Fibroblast of lung (primary cell): Measurements from ENCODE around the gene TMEM140. TPM values are rescaled to one million over a fixed set of nuclear protein-coding genes. Genes with fewer than 3 reads are reported as not detected.
A peak's percentile ranks its signal among the peaks of the same experiment; 100 is the strongest.

Experiments
- DNase-seq, 2 donors: peaks; one replicate each; pipeline versions ENCODE4 v3.0.0 to v3.0.0-alpha.2; 2010; ENCODE audit warnings: low read depth in 2 of 2
- H2AFZ ChIP-seq: 2 replicates; pipeline ENCODE4 v1.5.1; 2012; ENCODE audit warnings: low read length, control low read depth, inconsistent platforms
- H3K27ac ChIP-seq: 2 replicates; pipeline ENCODE4 v1.5.1; 2011; ENCODE audit warnings: low read length, control low read depth; ENCODE audit not compliant: insufficient read depth
- H3K27me3 ChIP-seq: 2 replicates; pipeline ENCODE4 v1.5.1; 2011; ENCODE audit warnings: mild to moderate bottlenecking, low read length; ENCODE audit not compliant: control insufficient read depth, insufficient read depth
- H3K36me3 ChIP-seq: 2 replicates; pipeline ENCODE4 v1.5.1; 2011; ENCODE audit warnings: low read length; ENCODE audit not compliant: control insufficient read depth, insufficient read depth
- H3K4me1 ChIP-seq: 2 replicates; pipeline ENCODE4 v1.5.1; 2011; ENCODE audit warnings: low read length; ENCODE audit not compliant: control insufficient read depth, insufficient read depth; ENCODE audit errors: extremely low read depth
- H3K4me2 ChIP-seq: 2 replicates; pipeline ENCODE4 v1.5.1; 2011; ENCODE audit warnings: low read length, control low read depth; ENCODE audit not compliant: insufficient read depth; ENCODE audit errors: extremely low read depth
- H3K4me3 ChIP-seq, 4 experiments: fragments of 200-600 bp in 1 of 4; sonication (generic) in 1 of 4; replicated peaks in 1 of 4; 2 replicates each; pipeline ENCODE4 v1.5.1; 2011 to 2016; ENCODE audit warnings: low read length in 4 of 4, low read depth in 3 of 4, mild to moderate bottlenecking in 3 of 4, control low read depth in 2 of 4, inconsistent platforms in 1 of 4, mixed read lengths in 1 of 4; ENCODE audit not compliant: insufficient read depth in 1 of 4; ENCODE audit errors: control extremely low read depth in 1 of 4
- H3K79me2 ChIP-seq: 2 replicates; pipeline ENCODE4 v1.5.1; 2012; ENCODE audit warnings: mild to moderate bottlenecking, low read length, inconsistent platforms; ENCODE audit not compliant: control insufficient read depth, insufficient read depth
- H3K9ac ChIP-seq: 2 replicates; pipeline ENCODE4 v1.5.1; 2011; ENCODE audit warnings: mild to moderate bottlenecking, low read length, control low read depth; ENCODE audit not compliant: insufficient read depth
- H3K9me3 ChIP-seq: 2 replicates; pipeline ENCODE4 v1.5.1; 2012; ENCODE audit warnings: low read depth, low read length; ENCODE audit not compliant: control insufficient read depth, insufficient read depth
- H4K20me1 ChIP-seq: 2 replicates; pipeline ENCODE4 v1.5.1; 2011; ENCODE audit warnings: low read length; ENCODE audit not compliant: control insufficient read depth, insufficient read depth; ENCODE audit errors: extremely low read depth
- EZH2 ChIP-seq: IDR thresholded peaks from 2 replicates; pipeline ENCODE4 v1.5.1; 2012; ENCODE audit warnings: low read length, control low read depth, mild to moderate bottlenecking; ENCODE audit errors: missing control alignments
- polyA minus RNA-seq: library from RNA; depleted of rRNA, polyadenylated mRNA; stranded (reverse); fragments of >200 nt; gene quantifications from 2 replicates; pipeline ENCODE4 v1.2.3, GENCODE V29; 2011; ENCODE audit warnings: low replicate concordance
- polyA plus RNA-seq, 2 donors: library from polyadenylated mRNA; depleted of rRNA in 1 of 2; stranded (reverse) in 1 of 2; unstranded in 1 of 2; fragments of >200 nt; gene quantifications; 2 replicates each; pipeline ENCODE4 v1.2.1, GENCODE V29; 2011 to 2012; ENCODE audit warnings: missing spikeins in 1 of 2
- total RNA-seq: library from RNA; depleted of rRNA; stranded (reverse); fragments of >200 nt; gene quantifications from 2 replicates; pipeline ENCODE4 v1.2.1, GENCODE V29; 2014
- TF ChIP-seq, protein P1 (sequence below), 2 donors: IDR thresholded peaks in 1 of 2; conservative IDR thresholded peaks in 1 of 2; 1 replicate in 1 of 2; 2 replicates in 1 of 2; pipeline ENCODE4 v1.5.1; 2011 to 2012; ENCODE audit warnings: low read length in 2 of 2, control low read depth in 1 of 2, inconsistent platforms in 1 of 2, low read depth in 1 of 2, mild to moderate bottlenecking in 1 of 2

Gene TMEM140
- total RNA-seq (13.1 and 29.7 TPM in 2 replicates), polyA plus RNA-seq (5.1 and 8.7 TPM in 2 replicates), polyA minus RNA-seq (6.9 and 7.1 TPM in 2 replicates)
- polyA plus RNA-seq (2012): 11.9 and 14.9 TPM in 2 replicates

DNA sequence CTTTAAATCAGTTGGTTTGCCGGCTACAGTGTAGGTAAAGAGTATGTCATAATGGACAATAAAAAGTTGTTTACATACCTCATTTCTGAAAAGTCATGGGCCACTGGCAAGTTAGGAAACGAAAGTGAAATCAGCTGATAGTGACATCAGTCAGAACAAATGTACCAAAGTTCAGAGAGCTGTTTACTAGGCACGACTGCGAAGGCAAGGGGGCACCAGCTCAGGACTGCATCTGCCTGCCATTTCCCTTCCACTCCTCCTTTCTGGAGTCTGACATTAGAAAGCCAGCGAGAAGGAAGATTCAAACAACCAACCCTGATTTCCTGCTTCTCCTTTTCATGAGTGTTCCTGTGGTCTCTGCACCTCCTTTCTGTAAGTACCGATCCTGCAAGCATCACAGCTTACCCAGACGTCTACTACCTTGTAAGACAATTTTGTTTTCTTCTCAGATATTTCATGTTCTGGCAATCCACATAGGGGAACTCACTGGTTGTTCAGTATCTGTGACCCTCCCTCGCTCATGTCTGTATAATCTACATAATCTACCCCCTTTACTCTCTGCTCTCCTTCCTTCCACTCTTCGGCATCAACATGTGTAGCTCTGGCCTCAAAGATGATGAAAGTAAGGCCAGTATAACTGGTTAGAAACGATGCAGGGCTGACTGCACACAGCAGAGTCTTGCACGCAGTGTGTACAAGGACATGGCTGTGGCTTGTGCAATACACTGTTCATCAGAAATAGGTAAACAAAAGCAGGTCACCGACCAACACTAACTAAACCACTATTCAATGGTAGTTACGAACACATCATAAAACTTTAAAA lies at the start of gene TMEM140:
Gene TMEM140 (plus strand): TSS at position 174 of the 823 bp plus-strand sequence. CDS start 16,370 bp downstream, outside the sequence.
- H3K36me3 ChIP-seq: no peaks in the 10 kb centered on the region
- peak within 1 kb of the TSS; percentile 90 for H3K27ac ChIP-seq
- DNase-seq: peak in 1 of 2 donors; percentile 86
- no peaks in the 10 kb centered on the region for H3K27me3 ChIP-seq
- no peaks in the 10 kb centered on the region for H3K4me1 ChIP-seq
- no peaks in the 10 kb centered on the region for H3K79me2 ChIP-seq
- H3K4me2 ChIP-seq: peak within 1 kb of the TSS; percentile 92
- H3K4me3 ChIP-seq: peak within 1 kb of the TSS; percentile 14 to 64 (median 44)
- no peaks in the 10 kb centered on the region for H4K20me1 ChIP-seq
- TF ChIP-seq, protein P1, sequence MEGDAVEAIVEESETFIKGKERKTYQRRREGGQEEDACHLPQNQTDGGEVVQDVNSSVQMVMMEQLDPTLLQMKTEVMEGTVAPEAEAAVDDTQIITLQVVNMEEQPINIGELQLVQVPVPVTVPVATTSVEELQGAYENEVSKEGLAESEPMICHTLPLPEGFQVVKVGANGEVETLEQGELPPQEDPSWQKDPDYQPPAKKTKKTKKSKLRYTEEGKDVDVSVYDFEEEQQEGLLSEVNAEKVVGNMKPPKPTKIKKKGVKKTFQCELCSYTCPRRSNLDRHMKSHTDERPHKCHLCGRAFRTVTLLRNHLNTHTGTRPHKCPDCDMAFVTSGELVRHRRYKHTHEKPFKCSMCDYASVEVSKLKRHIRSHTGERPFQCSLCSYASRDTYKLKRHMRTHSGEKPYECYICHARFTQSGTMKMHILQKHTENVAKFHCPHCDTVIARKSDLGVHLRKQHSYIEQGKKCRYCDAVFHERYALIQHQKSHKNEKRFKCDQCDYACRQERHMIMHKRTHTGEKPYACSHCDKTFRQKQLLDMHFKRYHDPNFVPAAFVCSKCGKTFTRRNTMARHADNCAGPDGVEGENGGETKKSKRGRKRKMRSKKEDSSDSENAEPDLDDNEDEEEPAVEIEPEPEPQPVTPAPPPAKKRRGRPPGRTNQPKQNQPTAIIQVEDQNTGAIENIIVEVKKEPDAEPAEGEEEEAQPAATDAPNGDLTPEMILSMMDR (conservative IDR thresholded peaks at IDR 0.05 in 1 of 2, IDR thresholded peaks at IDR 0.05 in 1 of 2; ENCODE audit: low read depth in 1 of 2, low read length in 2 of 2): peak; percentile 5 to 10
- no peak for TF ChIP-seq EZH2
- H3K9me3 ChIP-seq: no peaks in the 10 kb centered on the region
- peak within 1 kb of the TSS; percentile 58 for H2AFZ ChIP-seq
- peak within 1 kb of the TSS; percentile 64 for H3K9ac ChIP-seq

DNA sequence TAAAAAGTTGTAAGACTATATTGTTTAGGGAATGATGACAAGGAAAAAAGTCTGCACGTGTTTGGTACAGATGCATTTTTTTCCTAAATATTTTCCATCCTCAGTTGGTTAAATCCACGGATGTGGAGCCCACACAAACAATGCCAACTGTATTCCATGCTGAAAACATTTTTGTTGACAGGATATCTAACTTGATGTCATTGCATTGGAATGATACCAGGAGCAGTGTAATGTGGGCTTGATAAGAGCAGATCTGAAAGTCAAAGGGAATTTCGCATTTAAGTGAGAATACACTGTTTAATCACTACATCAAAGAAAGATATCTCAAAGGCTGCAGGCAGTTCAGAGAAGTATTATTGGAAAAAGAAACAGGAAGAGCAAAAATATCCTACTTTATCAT lies 49.5 kb upstream of the TMEM140 start:
- H4K20me1 ChIP-seq: no peaks in the 10 kb centered on the region
- TF ChIP-seq, protein P1 (conservative IDR thresholded peaks at IDR 0.05 in 1 of 2, IDR thresholded peaks at IDR 0.05 in 1 of 2; ENCODE audit: low read depth in 1 of 2, low read length in 2 of 2): no peak
- no peak for TF ChIP-seq EZH2

DNA sequence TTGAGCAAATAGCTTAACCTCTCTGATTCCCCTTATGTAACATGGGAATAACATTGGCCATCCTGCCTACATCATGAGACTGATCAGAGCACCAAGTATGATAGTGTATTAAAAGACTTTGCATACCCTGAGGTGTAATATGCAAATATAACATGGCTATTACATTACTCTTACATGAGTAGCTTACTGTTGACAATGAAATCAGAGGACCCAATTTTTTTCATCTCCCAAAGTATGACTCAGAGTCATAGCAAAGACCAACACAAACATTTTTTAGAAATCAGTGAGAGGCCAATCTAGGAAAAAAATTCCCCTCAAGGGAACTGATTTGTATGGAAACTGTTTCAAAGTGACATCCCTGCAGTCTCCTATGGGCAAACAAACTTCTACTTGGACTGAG lies 47.0 kb upstream of the TMEM140 start:
- Histone ChIP-seq H3K4me1 (no peaks in the 10 kb centered on the region), H2AFZ (no peak overlapping the region), H3K27me3 (no peaks in the 10 kb centered on the region), H3K27ac (no peak overlapping the region), H4K20me1 (no peaks in the 10 kb centered on the region), H3K9me3 (no peaks in the 10 kb centered on the region), H3K79me2 (no peaks in the 10 kb centered on the region), H3K4me2 (no peak overlapping the region), H3K4me3 (no peak overlapping the region), H3K36me3 (no peaks in the 10 kb centered on the region), H3K9ac (no peak overlapping the region)
- TF ChIP-seq EZH2: no peak
- TF ChIP-seq, protein P1 (conservative IDR thresholded peaks at IDR 0.05 in 1 of 2, IDR thresholded peaks at IDR 0.05 in 1 of 2; ENCODE audit: low read depth in 1 of 2, low read length in 2 of 2): no peak
- peak; percentile 3 to 12 for DNase-seq

More for the DNA sequence above, 49.5 kb upstream of the TMEM140 start:
- no peak overlapping the region for H2AFZ ChIP-seq
- no peaks in the 10 kb centered on the region for H3K27me3 ChIP-seq
- no peaks in the 10 kb centered on the region for H3K4me1 ChIP-seq
- no peak for DNase-seq
- no peak overlapping the region for H3K4me2 ChIP-seq
- H3K4me3 ChIP-seq: no peak overlapping the region
- no peaks in the 10 kb centered on the region for H3K36me3 ChIP-seq
- H3K9ac ChIP-seq: no peak overlapping the region
- no peaks in the 10 kb centered on the region for H3K79me2 ChIP-seq
- no peak overlapping the region for H3K27ac ChIP-seq
- no peaks in the 10 kb centered on the region for H3K9me3 ChIP-seq
